PC-3 (cell line): ENCODE data around the gene ASCL2.

Experiments used
- EZH2phosphoT487 ChIP-seq: fragments of 300-600 bp; sonication (generic); IDR thresholded peaks from 2 replicates; pipeline ENCODE4 v1.6.1; 2018; ENCODE audit warnings: mild to moderate bottlenecking, antibody characterized with exemption, low read length, borderline replicate concordance
- TF ChIP-seq, protein P1 (sequence below): fragments of 300-600 bp; sonication (generic); conservative IDR thresholded peaks from 2 replicates; pipeline ENCODE4 v1.5.1; 2017; ENCODE audit warnings: antibody characterized with exemption, low read depth, mild to moderate bottlenecking, low read length

DNA sequence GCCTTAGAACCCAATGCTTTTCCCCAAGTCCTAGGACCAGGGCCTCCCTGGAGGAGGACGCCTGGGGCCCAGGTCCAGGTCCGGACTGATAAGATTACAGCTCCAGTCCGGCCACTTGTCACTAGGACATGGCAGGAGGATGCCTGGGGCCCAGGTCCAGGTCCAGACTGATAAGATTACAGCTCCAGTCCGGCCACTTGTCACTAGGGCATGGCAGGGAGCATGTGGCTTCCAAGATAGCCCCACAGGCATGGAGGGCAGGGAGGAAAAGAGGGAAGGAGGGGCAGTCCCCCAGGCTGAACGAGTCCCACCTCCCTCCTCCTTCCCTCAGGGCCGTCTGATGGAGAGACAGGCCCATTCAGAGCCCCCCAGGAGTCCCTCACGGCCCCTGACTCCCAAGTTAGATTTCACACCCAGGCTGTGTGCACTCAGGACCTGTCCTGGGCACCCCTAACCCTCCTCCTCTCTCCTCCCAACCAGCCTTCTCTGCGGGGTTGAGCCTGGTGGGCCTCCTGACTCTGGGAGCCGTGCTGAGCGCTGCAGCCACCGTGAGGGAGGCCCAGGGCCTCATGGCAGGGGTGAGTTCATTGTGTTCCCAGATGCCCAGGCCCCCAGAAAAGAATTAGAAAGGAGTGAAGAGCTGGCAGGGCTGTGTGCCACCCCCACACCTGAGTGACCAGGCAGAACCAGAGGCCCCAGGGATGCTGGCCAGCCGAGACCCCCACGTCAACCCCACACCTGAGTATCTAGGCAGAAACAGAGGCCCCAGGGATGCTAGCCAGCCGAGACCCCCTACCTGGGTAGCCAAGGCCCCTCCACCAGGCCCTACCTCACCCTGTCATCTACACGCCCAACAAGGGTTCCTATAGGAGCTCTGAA lies 33.5 kb upstream of the ASCL2 start:
- TF ChIP-seq, protein P1, sequence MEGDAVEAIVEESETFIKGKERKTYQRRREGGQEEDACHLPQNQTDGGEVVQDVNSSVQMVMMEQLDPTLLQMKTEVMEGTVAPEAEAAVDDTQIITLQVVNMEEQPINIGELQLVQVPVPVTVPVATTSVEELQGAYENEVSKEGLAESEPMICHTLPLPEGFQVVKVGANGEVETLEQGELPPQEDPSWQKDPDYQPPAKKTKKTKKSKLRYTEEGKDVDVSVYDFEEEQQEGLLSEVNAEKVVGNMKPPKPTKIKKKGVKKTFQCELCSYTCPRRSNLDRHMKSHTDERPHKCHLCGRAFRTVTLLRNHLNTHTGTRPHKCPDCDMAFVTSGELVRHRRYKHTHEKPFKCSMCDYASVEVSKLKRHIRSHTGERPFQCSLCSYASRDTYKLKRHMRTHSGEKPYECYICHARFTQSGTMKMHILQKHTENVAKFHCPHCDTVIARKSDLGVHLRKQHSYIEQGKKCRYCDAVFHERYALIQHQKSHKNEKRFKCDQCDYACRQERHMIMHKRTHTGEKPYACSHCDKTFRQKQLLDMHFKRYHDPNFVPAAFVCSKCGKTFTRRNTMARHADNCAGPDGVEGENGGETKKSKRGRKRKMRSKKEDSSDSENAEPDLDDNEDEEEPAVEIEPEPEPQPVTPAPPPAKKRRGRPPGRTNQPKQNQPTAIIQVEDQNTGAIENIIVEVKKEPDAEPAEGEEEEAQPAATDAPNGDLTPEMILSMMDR = no peak
- no peak for TF ChIP-seq EZH2phosphoT487
